GM13977 (cell line): ENCODE measurements around the gene PRPF18.

Experiments used
- DNase-seq: peaks from one replicate; pipeline ENCODE4 v3.0.0; 2012; ENCODE audit warnings: low spot score
- in situ Hi-C: fragments of 300-500 bp; cut with MboI; formaldehyde crosslinking; loops from one replicate; pipeline ENCODE4 v1.12.0; 2022; ENCODE audit warnings: low sequenced_read_pairs, low pct_unique_long_range_greater_than_20kb, mixed read lengths, inconsistent platforms; ENCODE audit not compliant: unreplicated experiment
- TF ChIP-seq, protein P1 (sequence below): IDR thresholded peaks from 2 replicates; pipeline ENCODE4 v1.5.1; 2012; ENCODE audit warnings: mild to moderate bottlenecking, control low read depth; ENCODE audit not compliant: insufficient read depth; ENCODE audit errors: extremely low read depth, missing control alignments

The PRPF18 gene

DNA sequence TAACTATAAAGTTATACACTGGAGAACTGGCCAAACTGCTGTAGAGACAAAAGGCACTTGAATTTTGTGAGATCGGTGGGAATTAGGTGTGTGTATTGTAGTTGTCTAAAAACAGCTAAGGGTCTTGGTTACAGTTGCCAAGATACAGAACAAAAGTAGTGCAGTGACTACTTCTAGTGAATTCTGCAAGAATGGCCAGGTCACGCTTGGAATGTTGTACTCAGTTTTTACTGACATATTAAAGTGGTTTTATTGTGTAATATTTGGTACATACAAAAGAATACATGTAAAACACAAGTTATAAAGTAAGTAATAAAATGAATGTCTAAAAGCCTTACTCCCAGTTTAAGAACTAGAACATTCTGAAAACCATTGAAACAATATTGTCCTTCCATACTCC, 42.4 kb downstream of the PRPF18 start:
- TF ChIP-seq, protein P1, sequence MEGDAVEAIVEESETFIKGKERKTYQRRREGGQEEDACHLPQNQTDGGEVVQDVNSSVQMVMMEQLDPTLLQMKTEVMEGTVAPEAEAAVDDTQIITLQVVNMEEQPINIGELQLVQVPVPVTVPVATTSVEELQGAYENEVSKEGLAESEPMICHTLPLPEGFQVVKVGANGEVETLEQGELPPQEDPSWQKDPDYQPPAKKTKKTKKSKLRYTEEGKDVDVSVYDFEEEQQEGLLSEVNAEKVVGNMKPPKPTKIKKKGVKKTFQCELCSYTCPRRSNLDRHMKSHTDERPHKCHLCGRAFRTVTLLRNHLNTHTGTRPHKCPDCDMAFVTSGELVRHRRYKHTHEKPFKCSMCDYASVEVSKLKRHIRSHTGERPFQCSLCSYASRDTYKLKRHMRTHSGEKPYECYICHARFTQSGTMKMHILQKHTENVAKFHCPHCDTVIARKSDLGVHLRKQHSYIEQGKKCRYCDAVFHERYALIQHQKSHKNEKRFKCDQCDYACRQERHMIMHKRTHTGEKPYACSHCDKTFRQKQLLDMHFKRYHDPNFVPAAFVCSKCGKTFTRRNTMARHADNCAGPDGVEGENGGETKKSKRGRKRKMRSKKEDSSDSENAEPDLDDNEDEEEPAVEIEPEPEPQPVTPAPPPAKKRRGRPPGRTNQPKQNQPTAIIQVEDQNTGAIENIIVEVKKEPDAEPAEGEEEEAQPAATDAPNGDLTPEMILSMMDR = no peak
- no peak for DNase-seq
- in situ Hi-C loops = no loop called here

DNA sequence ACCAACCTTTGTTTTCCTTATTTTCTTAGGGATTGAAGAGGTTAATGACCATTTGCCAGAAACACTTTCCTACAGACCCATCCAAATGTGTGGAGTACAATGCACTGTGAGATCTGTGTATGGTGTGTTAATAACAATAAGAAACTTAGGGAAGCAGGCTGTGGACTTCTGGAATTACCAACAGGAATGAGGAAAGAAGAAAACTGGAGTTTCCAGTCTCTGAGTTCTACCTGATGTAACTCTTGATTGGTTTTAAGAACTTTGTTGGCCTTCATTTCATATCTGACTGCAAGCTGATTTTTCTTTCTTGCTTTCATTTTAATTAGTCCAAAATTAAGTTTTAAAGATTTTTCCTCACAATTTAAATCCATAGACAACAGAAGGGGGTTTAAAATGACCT, 43.5 kb downstream of the PRPF18 start:
- in situ Hi-C loops = no loop called here

DNA sequence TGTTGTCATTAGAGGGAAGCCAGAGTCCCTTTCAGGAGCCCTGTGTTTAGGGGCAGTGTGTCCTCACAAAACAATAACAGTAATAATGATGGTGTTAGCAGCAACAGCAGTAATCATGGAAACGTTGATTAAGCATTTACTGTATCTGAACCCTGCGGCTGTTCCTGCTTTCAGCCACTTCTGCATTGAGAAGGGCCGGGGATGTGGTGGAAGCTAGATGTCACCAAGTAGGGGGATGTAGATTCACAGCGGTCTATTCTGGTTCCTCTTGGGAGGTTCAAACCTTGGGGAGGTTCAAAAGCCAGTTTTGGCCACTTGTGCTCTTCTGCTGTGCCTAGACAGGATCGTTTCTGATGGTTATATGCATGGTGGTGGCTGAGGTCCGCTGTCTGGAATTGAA, 44.8 kb downstream of the PRPF18 start:
- TF ChIP-seq, protein P1 = no peak
- in situ Hi-C loops = no loop called here
- no peak for DNase-seq

More for the DNA sequence above, 43.5 kb downstream of the PRPF18 start:
- TF ChIP-seq, protein P1 = no peak
- DNase-seq = no peak

DNA sequence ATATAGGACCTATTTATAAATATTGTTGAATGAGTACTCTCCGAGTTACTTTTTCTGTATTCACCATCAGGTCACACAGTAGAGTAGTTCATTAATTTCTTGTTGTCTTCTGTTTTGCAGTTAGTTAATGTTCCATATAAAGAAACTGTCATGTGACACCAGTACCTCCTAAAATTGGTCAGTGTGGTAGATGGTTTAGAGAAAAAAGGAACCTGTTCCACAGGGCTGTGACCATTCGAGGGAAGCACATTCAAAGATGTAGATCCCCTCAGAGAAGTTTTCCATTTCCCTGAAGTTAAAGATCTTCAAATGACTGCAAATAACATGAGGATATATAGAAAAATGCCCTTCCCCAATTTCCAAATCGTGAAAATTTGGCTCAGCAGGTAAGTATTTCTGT, 45.7 kb downstream of the PRPF18 start:
- in situ Hi-C loops = no loop called here

DNA sequence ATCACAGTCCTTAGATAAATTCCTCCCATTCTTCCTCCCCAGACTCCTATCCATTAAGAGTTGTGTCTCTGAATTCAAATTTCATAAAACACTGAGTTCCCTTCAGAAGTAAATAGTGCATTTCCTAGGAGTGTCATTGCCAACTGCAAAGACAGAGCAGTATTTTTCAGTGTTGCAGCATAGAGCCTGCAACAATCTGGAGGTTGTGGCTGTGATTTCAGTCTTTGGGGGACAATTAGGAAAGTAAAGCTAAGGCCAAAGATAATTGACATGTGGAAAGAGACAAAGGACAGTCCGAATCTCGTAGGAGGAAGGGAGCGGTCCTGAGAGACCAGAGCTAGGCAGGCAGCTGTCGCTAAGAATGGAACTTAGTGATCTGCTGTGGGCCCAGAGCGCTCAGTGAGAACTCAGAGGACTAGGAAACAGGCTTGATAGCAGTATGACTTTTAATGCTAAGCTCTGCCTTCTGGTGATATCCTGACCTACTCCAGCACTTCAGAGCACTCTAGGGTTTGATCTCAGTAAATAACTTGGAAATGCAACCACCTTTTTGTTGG, 46.2 kb downstream of the PRPF18 start:
- DNase-seq = no peak
- in situ Hi-C loops = no loop called here
- TF ChIP-seq, protein P1 = no peak

More for the DNA sequence above, 45.7 kb downstream of the PRPF18 start:
- DNase-seq = no peak
- TF ChIP-seq, protein P1 = no peak

DNA sequence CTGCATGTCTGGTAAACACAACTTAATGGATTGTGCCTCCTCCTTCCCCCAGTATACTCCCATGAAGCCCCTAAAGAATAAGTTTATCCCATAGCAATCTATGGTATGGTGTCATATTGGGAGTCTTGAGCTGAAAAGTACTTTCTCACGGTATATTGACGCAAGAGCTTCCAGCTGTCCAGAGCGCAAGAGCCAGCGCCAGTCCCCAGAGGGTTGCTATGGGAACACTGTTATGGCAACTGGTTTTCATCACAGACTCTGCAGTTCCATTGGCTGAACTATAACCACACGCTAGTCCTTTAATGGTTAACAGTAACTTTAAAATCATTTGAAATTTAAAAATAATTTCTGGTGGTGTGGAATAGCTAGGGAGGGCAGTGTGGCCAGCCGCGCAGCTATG, 46.9 kb downstream of the PRPF18 start:
- no peak for DNase-seq
- TF ChIP-seq, protein P1 = no peak
- in situ Hi-C loops = no loop called here

DNA sequence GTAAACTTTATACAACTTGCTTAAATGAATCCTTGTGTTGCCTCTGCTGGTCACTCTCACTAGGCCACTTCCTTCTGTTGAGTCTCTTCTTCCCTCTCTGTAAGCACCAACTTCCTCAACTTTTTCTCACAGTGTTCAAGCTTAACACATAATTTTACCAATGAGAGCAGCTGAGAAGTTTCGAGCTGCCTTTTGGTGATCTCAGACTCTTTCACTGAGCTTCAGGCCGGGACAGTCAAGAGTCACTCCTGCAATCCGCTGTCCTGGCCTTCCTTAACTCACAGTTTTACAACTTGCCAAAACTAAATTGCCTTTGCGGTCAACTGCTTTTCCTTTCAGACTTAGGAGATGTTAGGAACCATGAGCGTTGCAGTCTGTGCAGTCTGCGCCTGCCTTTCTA, 47.4 kb downstream of the PRPF18 start:
- TF ChIP-seq, protein P1 = no peak
- in situ Hi-C loops = no loop called here
- no peak for DNase-seq
